Adipocyte (in vitro differentiated cells): Measurements from ENCODE around the gene MYH7B.

Experiments used
- DNase-seq: peaks from one replicate; pipeline ENCODE4 v3.0.0-alpha.2; 2015; ENCODE audit warnings: low read depth
- H3K27me3 ChIP-seq: replicated peaks from 2 replicates; pipeline ENCODE4 v1.7.0; 2013; ENCODE audit warnings: mild to moderate bottlenecking, low read length, moderate library complexity; ENCODE audit not compliant: control insufficient read depth, insufficient read depth
- H3K36me3 ChIP-seq: 2 replicates; pipeline ENCODE4 v1.7.0; 2013; ENCODE audit warnings: low read length, mild to moderate bottlenecking, moderate library complexity; ENCODE audit not compliant: control insufficient read depth, insufficient read depth, severe bottlenecking
- H3K4me1 ChIP-seq: 2 replicates; pipeline ENCODE4 v1.7.0; 2013; ENCODE audit warnings: mild to moderate bottlenecking, low read length, moderate library complexity; ENCODE audit not compliant: control insufficient read depth, insufficient read depth
- H3K4me3 ChIP-seq: 2 replicates; pipeline ENCODE4 v1.7.0; 2013; ENCODE audit warnings: mild to moderate bottlenecking, low read length, moderate library complexity
- H3K9ac ChIP-seq: 2 replicates; pipeline ENCODE4 v1.7.0; 2013; ENCODE audit warnings: mild to moderate bottlenecking, low read length, moderate library complexity
- H3K9me3 ChIP-seq: 2 replicates; pipeline ENCODE4 v1.7.0; 2013; ENCODE audit warnings: mild to moderate bottlenecking, low read length, moderate library complexity; ENCODE audit not compliant: control insufficient read depth

Gene MYH7B

GRCh38 chr20:34925981-34926380 is 29.7 kb upstream of the MYH7B start:
- no peak for DNase-seq
- H3K9me3 ChIP-seq = no peaks in the 10 kb centered on the region
- no peak overlapping the region for H3K4me3 ChIP-seq
- H3K4me1 ChIP-seq = peaks cover 33% of the 10 kb centered on the region
- peaks cover 93% of the 10 kb centered on the region for H3K36me3 ChIP-seq
- H3K9ac ChIP-seq = no peak overlapping the region
- no peaks in the 10 kb centered on the region for H3K27me3 ChIP-seq

- peaks cover 27% of the 10 kb centered on the region for H3K4me1 ChIP-seq
- no peak for DNase-seq
- no peak overlapping the region for H3K4me3 ChIP-seq
- peaks cover 93% of the 10 kb centered on the region for H3K36me3 ChIP-seq
- H3K9ac ChIP-seq = no peak overlapping the region
- H3K27me3 ChIP-seq = no peaks in the 10 kb centered on the region
- H3K9me3 ChIP-seq = no peaks in the 10 kb centered on the region
Measured at GRCh38 chr20:34926581-34926980, 29.1 kb upstream of the MYH7B start.

- Histone ChIP-seq H3K4me3 (no peak overlapping the region), H3K9ac (no peak overlapping the region), H3K9me3 (no peaks in the 10 kb centered on the region), H3K36me3 (peaks cover 95% of the 10 kb centered on the region), H3K27me3 (no peaks in the 10 kb centered on the region), H3K4me1 (peaks cover 18% of the 10 kb centered on the region)
- peak; percentile 78 for DNase-seq
Measured at GRCh38 chr20:34927736-34928135, 27.9 kb upstream of the MYH7B start.

- H3K36me3 ChIP-seq = peaks cover 88% of the 10 kb centered on the region
- no peak overlapping the region for H3K4me3 ChIP-seq
- peaks cover 11% of the 10 kb centered on the region for H3K4me1 ChIP-seq
- H3K9me3 ChIP-seq = no peaks in the 10 kb centered on the region
- DNase-seq = no peak
- no peak overlapping the region for H3K9ac ChIP-seq
- H3K27me3 ChIP-seq = no peaks in the 10 kb centered on the region
Measured at GRCh38 chr20:34928411-34928810, 27.3 kb upstream of the MYH7B start.

DNA sequence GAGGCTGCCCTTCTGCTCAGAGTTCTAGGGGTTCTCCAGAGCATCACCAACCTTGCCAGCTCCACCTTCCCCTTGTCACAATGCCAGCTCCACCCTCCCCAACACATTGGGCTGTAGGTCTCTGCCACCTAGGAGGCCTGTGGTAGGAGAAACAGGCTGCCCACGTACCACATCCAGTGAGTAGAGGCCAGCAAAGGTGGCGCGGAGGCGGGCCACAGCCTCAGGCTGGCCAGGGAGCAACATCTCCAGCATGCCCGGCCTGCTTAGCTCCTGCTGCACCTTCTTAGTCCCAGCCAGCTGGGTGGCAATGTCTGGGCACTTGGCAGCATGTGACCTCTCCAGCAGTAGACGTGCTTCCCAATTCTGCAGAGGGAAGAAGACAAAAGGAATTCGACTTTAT is 23.9 kb upstream of the MYH7B start:
- no peak for DNase-seq
- H3K4me1 ChIP-seq = peaks cover 1% of the 10 kb centered on the region
- peaks cover 68% of the 10 kb centered on the region for H3K36me3 ChIP-seq
- no peak overlapping the region for H3K4me3 ChIP-seq
- H3K9ac ChIP-seq = no peak overlapping the region
- H3K27me3 ChIP-seq = no peaks in the 10 kb centered on the region
- H3K9me3 ChIP-seq = no peaks in the 10 kb centered on the region

GRCh38 chr20:34938466-34939163 is 17.1 kb upstream of the MYH7B start:
- no peak overlapping the region for H3K4me3 ChIP-seq
- peaks cover 63% of the 10 kb centered on the region for H3K36me3 ChIP-seq
- H3K9ac ChIP-seq = no peak overlapping the region
- H3K4me1 ChIP-seq = no peaks in the 10 kb centered on the region
- H3K9me3 ChIP-seq = no peaks in the 10 kb centered on the region
- H3K27me3 ChIP-seq = no peaks in the 10 kb centered on the region
- no peak for DNase-seq

DNA sequence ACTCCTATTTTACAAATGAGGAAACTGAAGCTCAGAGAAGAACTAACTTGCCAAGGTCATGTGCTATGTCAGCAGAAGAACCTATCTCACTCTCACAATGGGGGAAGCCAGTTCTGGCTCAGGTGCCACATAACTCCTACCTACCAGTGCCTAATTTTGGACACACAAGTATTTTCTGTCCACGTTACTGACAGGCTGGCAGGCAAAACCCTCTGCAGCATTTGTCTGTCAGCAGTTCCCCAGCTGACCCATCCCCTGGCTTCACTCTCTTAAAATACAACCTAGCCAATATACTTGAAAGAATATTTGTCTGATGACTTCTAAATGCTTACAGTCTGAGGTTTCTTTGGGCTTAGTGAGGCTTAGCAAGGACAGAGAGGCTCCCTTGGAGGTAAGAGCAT is 15.6 kb upstream of the MYH7B start:
- no peak for DNase-seq
- peaks cover 62% of the 10 kb centered on the region for H3K36me3 ChIP-seq

GRCh38 chr20:34941226-34941625 is 14.4 kb upstream of the MYH7B start:
- Histone ChIP-seq H3K4me1 (peaks cover 15% of the 10 kb centered on the region), H3K9ac (no peak overlapping the region), H3K36me3 (peaks cover 65% of the 10 kb centered on the region), H3K4me3 (no peak overlapping the region), H3K27me3 (no peaks in the 10 kb centered on the region), H3K9me3 (no peaks in the 10 kb centered on the region)
- DNase-seq = no peak

More for the DNA sequence above, 15.6 kb upstream of the MYH7B start:
- H3K4me1 ChIP-seq = peaks cover 8% of the 10 kb centered on the region
- H3K9me3 ChIP-seq = no peaks in the 10 kb centered on the region
- H3K4me3 ChIP-seq = no peak overlapping the region
- no peak overlapping the region for H3K9ac ChIP-seq
- H3K27me3 ChIP-seq = no peaks in the 10 kb centered on the region

GRCh38 chr20:34942301-34942700 is 13.4 kb upstream of the MYH7B start:
- Histone ChIP-seq H3K4me1 (peaks cover 15% of the 10 kb centered on the region), H3K9ac (no peak overlapping the region), H3K27me3 (no peaks in the 10 kb centered on the region), H3K9me3 (no peaks in the 10 kb centered on the region), H3K36me3 (peaks cover 60% of the 10 kb centered on the region), H3K4me3 (no peak overlapping the region)
- no peak for DNase-seq

DNA sequence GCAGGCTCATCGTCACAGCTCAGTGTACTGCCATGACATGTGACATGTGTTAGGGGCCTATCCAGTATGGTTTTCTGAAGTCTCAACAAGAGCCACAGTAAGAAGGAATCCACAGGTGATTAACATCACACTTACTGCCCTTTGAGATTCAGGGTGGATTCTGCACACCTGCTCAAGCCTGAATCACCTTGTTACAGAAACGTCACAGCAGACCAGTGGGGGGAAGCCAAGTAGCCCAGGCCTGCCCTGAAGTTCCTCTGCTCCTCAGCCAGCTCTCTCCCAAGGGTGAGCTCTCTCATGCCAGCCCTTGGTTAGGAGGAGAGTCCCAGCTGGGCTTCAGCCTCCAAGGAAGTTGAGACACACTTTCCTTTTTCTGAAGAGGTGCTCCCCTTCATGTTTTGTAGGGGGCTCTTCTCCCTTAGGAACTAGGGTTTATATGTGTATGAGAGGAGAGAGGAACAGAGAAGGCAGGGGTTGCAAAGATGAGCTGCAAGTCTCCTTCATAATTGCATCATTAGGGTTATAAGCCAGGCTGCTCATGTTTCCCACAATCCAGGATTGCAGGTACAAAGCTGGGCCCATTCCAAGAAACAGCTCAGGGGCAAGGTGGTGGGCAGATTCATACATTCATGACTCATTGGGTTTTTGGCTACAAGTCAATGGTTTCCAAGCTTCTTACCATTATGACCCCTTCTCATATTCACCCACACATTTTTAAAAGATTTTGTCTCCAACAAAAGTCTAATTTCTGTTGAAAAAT is 11.7 kb upstream of the MYH7B start:
- no peak for DNase-seq
- Histone ChIP-seq H3K9me3 (no peaks in the 10 kb centered on the region), H3K9ac (no peak overlapping the region), H3K4me3 (no peak overlapping the region), H3K36me3 (peaks cover 47% of the 10 kb centered on the region), H3K4me1 (peaks cover 27% of the 10 kb centered on the region), H3K27me3 (no peaks in the 10 kb centered on the region)

DNA sequence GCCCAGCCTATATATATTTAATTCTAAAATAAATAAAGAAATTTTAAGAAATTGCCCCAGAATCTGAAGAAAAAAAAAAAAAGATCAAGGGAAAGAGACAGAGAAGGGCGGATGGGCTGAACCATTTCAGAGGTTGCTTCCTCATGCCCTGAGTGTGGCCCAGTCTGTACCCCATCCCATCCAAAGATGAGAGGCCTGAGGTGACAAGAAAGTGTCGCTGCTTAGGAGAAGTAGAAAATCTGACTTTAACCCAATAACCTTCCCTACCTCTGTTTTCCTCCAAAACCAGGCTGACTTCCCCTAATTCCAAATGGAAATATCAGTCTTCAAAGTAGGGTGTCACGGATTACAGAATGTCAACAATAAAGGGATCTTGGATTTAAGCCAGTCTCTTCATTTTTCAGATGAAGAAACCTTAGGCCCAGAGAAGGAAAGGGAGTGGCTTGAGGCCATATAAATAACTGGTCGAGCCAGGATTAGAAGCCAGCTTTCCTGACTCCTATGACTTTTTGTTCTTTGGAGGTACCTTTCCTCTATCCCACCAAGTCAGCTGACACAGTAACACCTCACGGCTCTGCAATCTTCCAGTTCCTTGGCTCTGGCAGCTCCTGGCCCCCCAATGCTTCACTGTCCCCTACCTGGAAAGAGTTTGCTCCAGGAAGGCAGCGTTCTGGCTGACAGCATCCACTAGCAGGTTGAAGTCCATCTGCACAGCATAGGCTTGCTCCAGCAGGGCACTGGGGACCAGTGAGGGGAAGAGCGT is 10.2 kb upstream of the MYH7B start:
- no peak overlapping the region for H3K4me3 ChIP-seq
- no peaks in the 10 kb centered on the region for H3K27me3 ChIP-seq
- H3K4me1 ChIP-seq = peaks cover 39% of the 10 kb centered on the region
- no peak for DNase-seq
- no peaks in the 10 kb centered on the region for H3K9me3 ChIP-seq
- no peak overlapping the region for H3K9ac ChIP-seq
- H3K36me3 ChIP-seq = peaks cover 44% of the 10 kb centered on the region
